DND-41 (cell line): ENCODE results near the gene ITSN1.

ENCODE experiments used
- EZH2 ChIP-seq: IDR thresholded peaks from 3 replicates; pipeline ENCODE4 v1.6.1; 2012; ENCODE audit warnings: borderline replicate concordance, low read depth, mild to moderate bottlenecking, moderate library complexity, low read length, inconsistent platforms; ENCODE audit not compliant: severe bottlenecking
- TF ChIP-seq, protein P1 (sequence below): IDR thresholded peaks from 2 replicates; pipeline ENCODE4 v1.5.1; 2012; ENCODE audit warnings: borderline replicate concordance, low read length, moderate library complexity, mild to moderate bottlenecking; ENCODE audit not compliant: poor library complexity, severe bottlenecking; ENCODE audit errors: extremely low read depth

DNA sequence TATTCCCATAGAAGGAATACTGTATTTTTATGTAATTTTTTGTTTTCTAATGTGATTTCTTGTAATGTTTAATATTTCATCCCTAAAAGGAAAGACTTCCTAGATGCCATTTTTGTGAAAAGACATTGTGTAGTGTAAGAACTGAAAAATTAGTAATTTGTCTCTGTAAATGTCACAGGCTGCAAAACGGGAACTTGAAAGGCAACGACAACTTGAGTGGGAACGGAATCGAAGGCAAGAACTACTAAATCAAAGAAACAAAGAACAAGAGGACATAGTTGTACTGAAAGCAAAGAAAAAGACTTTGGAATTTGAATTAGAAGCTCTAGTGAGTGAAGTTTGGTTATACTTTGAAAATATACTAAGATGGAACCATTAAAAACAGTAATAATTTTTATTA, 132.2 kb downstream of the ITSN1 start:
- TF ChIP-seq, protein P1, sequence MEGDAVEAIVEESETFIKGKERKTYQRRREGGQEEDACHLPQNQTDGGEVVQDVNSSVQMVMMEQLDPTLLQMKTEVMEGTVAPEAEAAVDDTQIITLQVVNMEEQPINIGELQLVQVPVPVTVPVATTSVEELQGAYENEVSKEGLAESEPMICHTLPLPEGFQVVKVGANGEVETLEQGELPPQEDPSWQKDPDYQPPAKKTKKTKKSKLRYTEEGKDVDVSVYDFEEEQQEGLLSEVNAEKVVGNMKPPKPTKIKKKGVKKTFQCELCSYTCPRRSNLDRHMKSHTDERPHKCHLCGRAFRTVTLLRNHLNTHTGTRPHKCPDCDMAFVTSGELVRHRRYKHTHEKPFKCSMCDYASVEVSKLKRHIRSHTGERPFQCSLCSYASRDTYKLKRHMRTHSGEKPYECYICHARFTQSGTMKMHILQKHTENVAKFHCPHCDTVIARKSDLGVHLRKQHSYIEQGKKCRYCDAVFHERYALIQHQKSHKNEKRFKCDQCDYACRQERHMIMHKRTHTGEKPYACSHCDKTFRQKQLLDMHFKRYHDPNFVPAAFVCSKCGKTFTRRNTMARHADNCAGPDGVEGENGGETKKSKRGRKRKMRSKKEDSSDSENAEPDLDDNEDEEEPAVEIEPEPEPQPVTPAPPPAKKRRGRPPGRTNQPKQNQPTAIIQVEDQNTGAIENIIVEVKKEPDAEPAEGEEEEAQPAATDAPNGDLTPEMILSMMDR = no peak
- TF ChIP-seq EZH2 = no peak
